ENCODE results near the gene BPHL.

- no peak for TF ChIP-seq MAFK (IDR thresholded peaks at IDR 0.05; ENCODE audit: low read depth, low read length)
- TF ChIP-seq, protein P1, sequence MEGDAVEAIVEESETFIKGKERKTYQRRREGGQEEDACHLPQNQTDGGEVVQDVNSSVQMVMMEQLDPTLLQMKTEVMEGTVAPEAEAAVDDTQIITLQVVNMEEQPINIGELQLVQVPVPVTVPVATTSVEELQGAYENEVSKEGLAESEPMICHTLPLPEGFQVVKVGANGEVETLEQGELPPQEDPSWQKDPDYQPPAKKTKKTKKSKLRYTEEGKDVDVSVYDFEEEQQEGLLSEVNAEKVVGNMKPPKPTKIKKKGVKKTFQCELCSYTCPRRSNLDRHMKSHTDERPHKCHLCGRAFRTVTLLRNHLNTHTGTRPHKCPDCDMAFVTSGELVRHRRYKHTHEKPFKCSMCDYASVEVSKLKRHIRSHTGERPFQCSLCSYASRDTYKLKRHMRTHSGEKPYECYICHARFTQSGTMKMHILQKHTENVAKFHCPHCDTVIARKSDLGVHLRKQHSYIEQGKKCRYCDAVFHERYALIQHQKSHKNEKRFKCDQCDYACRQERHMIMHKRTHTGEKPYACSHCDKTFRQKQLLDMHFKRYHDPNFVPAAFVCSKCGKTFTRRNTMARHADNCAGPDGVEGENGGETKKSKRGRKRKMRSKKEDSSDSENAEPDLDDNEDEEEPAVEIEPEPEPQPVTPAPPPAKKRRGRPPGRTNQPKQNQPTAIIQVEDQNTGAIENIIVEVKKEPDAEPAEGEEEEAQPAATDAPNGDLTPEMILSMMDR (conservative IDR thresholded peaks at IDR 0.05; ENCODE audit: low read depth, low read length) = no peak
Observed at GRCh38 chr6:3079682-3080081, 38.8 kb upstream of the BPHL start.

Data from IMR-90 (cell line).